Upper lobe of right lung (tissue), 1 donor: ENCODE data around the gene ETDC. TPM values are rescaled to one million over a fixed set of nuclear protein-coding genes. Genes with fewer than 3 reads are reported as not detected.

Experiments used
- ATAC-seq: fragments of 200-7000 bp; cut with Tn5 transposase; one replicate; pipeline ENCODE4 v1.9.1; 2020; ENCODE audit warnings: mild to moderate bottlenecking, moderate library complexity
- DNase-seq: peaks from one replicate; pipeline ENCODE4 v3.0.0-alpha.2; 2020
- H3K27ac ChIP-seq: fragments of 200-600 bp; one replicate; pipeline ENCODE4 v1.8.0; 2022
- H3K27me3 ChIP-seq: fragments of 200-600 bp; one replicate; pipeline ENCODE4 v1.8.0; 2022; ENCODE audit warnings: mild to moderate bottlenecking
- H3K36me3 ChIP-seq: fragments of 200-600 bp; one replicate; pipeline ENCODE4 v1.8.0; 2022
- H3K4me1 ChIP-seq: fragments of 200-600 bp; one replicate; pipeline ENCODE4 v1.8.0; 2022
- H3K4me3 ChIP-seq: fragments of 200-600 bp; one replicate; pipeline ENCODE4 v1.8.0; 2022; ENCODE audit warnings: mild to moderate bottlenecking
- H3K9me3 ChIP-seq: fragments of 200-600 bp; one replicate; pipeline ENCODE4 v1.8.0; 2022
- CTCF ChIP-seq: fragments of 200-600 bp; IDR thresholded peaks from one replicate; pipeline ENCODE4 v1.8.0; 2022; ENCODE audit warnings: antibody characterized with exemption
- intact Hi-C: fragments of 100-400 bp; cut with DNase I; formaldehyde crosslinking; loops from one replicate; pipeline ENCODE4 v1.11.0; 2022
- total RNA-seq: library from RNA; stranded (reverse); fragmentation: NEBNext Ultra II Directional; extraction: Animal tissue kit (Norgen Biotek cat#: 25700); gene quantifications from one replicate; pipeline ENCODE4 v1.2.1, GENCODE V29; 2021
- donor health status: DM: no; HTN: yes; CAD: no; lungs with severe emphysema.

Gene ETDC
- total RNA-seq, 1 donor from 2014 or later, result not detected

GRCh38 chrX:135295238-135295943 is 13.9 kb upstream of the ETDC start:
- DNase-seq (peak; percentile 65), ATAC-seq (peak; percentile 79)
- Histone ChIP-seq H3K27me3 (no peaks in the 10 kb centered on the region), H3K36me3 (no peaks in the 10 kb centered on the region), H3K4me1 (no peaks in the 10 kb centered on the region), H3K9me3 (no peaks in the 10 kb centered on the region), H3K4me3 (peak overlapping the region; percentile 26), H3K27ac (no peak overlapping the region)
- intact Hi-C loops, result no loop called here
- TF ChIP-seq CTCF, result peak; percentile 7

- intact Hi-C loops, result no loop called here
- TF ChIP-seq CTCF, result no peak
- Histone ChIP-seq H3K4me3 (peak overlapping the region; percentile 26), H3K9me3 (no peaks in the 10 kb centered on the region), H3K4me1 (no peaks in the 10 kb centered on the region), H3K27ac (no peak overlapping the region), H3K27me3 (no peaks in the 10 kb centered on the region), H3K36me3 (no peaks in the 10 kb centered on the region)
- ATAC-seq (no peak), DNase-seq (no peak)
Observed at GRCh38 chrX:135295944-135296305, 13.4 kb upstream of the ETDC start.

- intact Hi-C loops, result no loop called here
- no peak for TF ChIP-seq CTCF
- Histone ChIP-seq H3K9me3 (no peaks in the 10 kb centered on the region), H3K36me3 (no peaks in the 10 kb centered on the region), H3K4me1 (no peaks in the 10 kb centered on the region), H3K4me3 (no peak overlapping the region), H3K27me3 (no peaks in the 10 kb centered on the region), H3K27ac (no peak overlapping the region)
- DNase-seq, result no peak
- ATAC-seq, result peak; percentile 33
Observed at GRCh38 chrX:135302269-135302873, 6.9 kb upstream of the ETDC start.

GRCh38 chrX:135304741-135305140 is 4.5 kb upstream of the ETDC start:
- no peak for ATAC-seq
- DNase-seq, result no peak
- no peak overlapping the region for H3K4me3 ChIP-seq

GRCh38 chrX:135307171-135307570 is 2.1 kb upstream of the ETDC start:
- ATAC-seq, result peak; percentile 36
- no peak overlapping the region for H3K27ac ChIP-seq
- intact Hi-C loops, result no loop called here
- no peaks in the 10 kb centered on the region for H3K4me1 ChIP-seq
- TF ChIP-seq CTCF, result no peak
- H3K27me3 ChIP-seq, result no peaks in the 10 kb centered on the region
- no peak overlapping the region for H3K4me3 ChIP-seq
- no peaks in the 10 kb centered on the region for H3K36me3 ChIP-seq
- no peak for DNase-seq
- no peaks in the 10 kb centered on the region for H3K9me3 ChIP-seq

More at GRCh38 chrX:135304741-135305140, 4.5 kb upstream of the ETDC start:
- TF ChIP-seq CTCF, result no peak
- H3K27me3 ChIP-seq, result no peaks in the 10 kb centered on the region
- H3K27ac ChIP-seq, result no peak overlapping the region
- H3K4me1 ChIP-seq, result no peaks in the 10 kb centered on the region
- no peaks in the 10 kb centered on the region for H3K9me3 ChIP-seq
- intact Hi-C loops, result no loop called here
- no peaks in the 10 kb centered on the region for H3K36me3 ChIP-seq
